DMS53 treated with DMSO at 0.1 percent for 48 hours (cell line): Measurements from ENCODE around the gene CDH3.
A peak's percentile ranks its signal among the peaks of the same experiment; 100 is the strongest.

Experiments used
- DNase-seq: peaks from one replicate; lab custom pipeline; 2025; ENCODE audit not compliant: unreplicated experiment; lab: John Stamatoyannopoulos, UW

The CDH3 gene

DNA sequence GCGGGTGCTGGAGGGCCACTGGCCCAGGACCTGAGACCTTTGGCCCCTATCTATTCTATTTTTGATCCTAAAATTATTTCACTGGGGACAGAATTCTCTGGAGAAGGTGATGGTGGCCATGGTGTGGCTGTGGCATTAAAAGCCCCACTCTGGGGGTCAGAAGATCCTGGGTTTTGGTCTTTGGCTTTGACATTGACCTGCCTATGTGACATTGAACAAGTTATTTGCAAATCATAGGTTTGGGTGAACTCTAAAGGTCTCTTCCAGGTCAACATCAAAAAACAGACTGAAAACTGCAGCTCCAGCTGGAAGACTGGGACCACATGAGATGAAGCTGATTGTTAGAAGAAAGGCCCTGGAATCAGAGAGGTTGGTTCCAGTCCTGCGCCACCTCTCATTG lies 89.7 kb downstream of the CDH3 start:
- no peak for DNase-seq

- DNase-seq, result no peak
Measured at GRCh38 chr16:68736561-68736960, 91.5 kb downstream of the CDH3 start.

DNA sequence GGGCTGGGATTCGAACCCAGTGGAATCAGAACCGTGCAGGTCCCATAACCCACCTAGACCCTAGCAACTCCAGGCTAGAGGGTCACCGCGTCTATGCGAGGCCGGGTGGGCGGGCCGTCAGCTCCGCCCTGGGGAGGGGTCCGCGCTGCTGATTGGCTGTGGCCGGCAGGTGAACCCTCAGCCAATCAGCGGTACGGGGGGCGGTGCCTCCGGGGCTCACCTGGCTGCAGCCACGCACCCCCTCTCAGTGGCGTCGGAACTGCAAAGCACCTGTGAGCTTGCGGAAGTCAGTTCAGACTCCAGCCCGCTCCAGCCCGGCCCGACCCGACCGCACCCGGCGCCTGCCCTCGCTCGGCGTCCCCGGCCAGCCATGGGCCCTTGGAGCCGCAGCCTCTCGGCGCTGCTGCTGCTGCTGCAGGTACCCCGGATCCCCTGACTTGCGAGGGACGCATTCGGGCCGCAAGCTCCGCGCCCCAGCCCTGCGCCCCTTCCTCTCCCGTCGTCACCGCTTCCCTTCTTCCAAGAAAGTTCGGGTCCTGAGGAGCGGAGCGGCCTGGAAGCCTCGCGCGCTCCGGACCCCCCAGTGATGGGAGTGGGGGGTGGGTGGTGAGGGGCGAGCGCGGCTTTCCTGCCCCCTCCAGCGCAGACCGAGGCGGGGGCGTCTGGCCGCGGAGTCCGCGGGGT lies 92.1 kb downstream of the CDH3 start, which contains the start of gene CDH1:
Gene CDH1, plus strand, starts transcription at position 247 of the 684 bp plus-strand sequence. Its CDS starts 124 bp downstream, at position 371.
- DNase-seq, result peak; percentile 74

DNA sequence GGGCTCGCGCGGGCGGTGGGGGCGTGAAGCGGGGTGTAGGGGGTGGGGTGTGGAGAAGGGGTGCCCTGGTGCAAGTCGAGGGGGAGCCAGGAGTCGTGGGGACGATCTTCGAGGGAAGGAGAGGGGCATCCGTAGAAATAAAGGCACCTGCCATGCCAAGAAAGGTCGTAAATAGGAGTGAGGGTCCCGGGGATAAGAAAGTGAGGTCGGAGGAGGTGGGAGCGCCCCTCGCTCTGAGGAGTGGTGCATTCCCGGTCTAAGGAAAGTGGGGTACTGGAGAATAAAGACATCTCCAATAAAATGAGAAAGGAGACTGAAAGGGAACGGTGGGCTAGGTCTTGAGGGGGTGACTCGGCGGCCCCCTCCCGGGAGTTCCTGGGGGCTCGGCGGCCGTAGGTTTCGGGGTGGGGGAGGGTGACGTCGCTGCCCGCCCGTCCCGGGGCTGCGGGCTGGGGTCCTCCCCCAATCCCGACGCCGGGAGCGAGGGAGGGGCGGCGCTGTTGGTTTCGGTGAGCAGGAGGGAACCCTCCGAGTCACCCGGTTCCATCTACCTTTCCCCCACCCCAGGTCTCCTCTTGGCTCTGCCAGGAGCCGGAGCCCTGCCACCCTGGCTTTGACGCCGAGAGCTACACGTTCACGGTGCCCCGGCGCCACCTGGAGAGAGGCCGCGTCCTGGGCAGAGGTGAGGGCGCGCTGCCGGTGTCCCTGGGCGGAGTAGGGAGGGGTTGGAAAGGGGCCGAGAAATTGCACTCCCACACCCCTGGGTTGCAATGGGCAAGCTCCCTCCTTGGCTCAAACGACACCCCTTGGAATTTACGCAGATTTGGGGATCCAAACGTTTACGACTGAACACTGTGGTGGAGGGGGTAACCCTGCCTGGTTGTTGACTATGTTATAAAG lies 92.9 kb downstream of the CDH3 start:
- DNase-seq, result peak; percentile 31

- DNase-seq, result no peak
Measured at GRCh38 chr16:68739964-68740627, 95.0 kb downstream of the CDH3 start.

GRCh38 chr16:68740628-68741346 lies 95.7 kb downstream of the CDH3 start:
- DNase-seq, result no peak

DNA sequence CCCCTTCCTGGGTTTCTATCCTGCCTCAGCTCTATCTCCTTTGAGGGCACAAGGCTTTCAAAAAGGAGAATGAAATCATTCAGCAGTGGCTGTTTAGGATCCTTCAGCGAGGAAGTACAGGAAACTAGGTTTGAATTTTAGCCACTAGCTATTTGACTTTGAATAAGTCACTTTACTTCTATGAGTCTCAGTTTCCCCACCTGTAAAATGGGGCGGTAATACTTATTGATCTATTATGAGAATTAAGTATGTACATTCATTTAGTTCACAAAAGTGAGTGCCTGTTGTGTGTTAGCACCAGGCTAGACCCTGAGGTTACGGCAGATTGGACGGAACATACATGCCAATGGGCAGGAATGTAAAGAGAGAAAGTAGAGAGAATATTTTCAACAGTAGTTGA lies 98.6 kb downstream of the CDH3 start:
- no peak for DNase-seq

DNA sequence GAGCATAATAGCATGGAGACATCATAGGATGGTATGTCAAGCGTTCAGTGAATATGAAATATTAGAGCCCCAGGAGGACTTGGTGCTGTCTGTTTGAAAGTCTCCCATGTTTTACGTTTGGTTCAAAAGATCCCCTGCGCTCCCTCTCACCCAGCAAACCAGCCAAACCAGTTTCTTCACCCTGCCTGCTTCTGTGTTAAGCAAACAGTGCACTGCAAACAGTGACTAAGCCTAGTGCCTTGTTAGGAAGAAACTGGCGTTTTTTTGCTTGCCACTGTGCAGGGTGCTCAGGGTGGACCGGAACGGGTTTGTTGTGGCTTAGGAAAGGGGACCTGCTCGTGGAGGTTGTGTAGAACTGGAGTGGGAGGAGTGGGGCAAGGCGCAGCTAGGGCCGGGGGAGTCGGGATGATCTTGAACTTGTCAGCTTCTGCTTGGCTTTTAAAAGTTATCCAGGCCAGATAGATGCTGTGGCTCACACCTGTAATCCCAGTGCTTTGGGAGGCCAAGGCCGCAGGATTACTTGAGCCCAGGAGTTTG lies 99.7 kb downstream of the CDH3 start:
- DNase-seq, result peak; percentile 93

- no peak for DNase-seq
Measured at GRCh38 chr16:68746951-68747350, 101.8 kb downstream of the CDH3 start.

DNA sequence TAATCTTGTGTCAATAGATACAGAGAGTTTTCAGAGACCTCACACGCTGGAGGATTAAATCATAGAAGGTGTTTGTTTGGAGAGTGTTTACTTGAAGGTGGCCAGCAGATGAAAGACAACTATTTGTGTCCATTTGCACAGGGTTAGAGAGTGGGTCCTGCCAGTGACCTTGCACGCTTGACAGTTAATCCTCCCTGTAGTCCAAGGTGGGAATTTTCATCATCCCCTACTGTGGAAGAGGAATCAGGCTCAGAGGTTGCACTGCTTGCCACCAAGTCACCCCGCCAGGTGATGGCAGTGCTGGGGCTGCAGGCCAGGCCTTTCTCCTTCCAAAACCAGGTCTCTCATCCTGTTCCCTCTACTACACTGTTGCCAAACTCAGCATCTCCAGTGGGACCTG lies 104.3 kb downstream of the CDH3 start:
- peak; percentile 16 for DNase-seq
